Muscle of leg (tissue), 11 donors: Measurements from ENCODE around the gene CDC6. TPM values are rescaled to one million over a fixed set of nuclear protein-coding genes. Genes with fewer than 3 reads are reported as not detected.

ENCODE experiments used
- DNase-seq: peaks from one replicate; pipeline ENCODE4 v3.0.0; 2013
- H3K27ac ChIP-seq: one replicate; pipeline ENCODE4 v1.5.1; 2013; ENCODE audit warnings: mild to moderate bottlenecking, low read length, control low read depth
- H3K27me3 ChIP-seq: one replicate; pipeline ENCODE4 v1.6.1; 2013; ENCODE audit warnings: low read length; ENCODE audit not compliant: control insufficient read depth, insufficient read depth
- H3K36me3 ChIP-seq: one replicate; pipeline ENCODE4 v1.6.1; 2013; ENCODE audit warnings: low read length; ENCODE audit not compliant: control insufficient read depth, insufficient read depth
- H3K4me1 ChIP-seq: one replicate; pipeline ENCODE4 v1.6.1; 2013; ENCODE audit warnings: low read length; ENCODE audit not compliant: control insufficient read depth, insufficient read depth
- H3K4me3 ChIP-seq: one replicate; pipeline ENCODE4 v1.5.1; 2013; ENCODE audit warnings: low read length, control low read depth
- H3K9me3 ChIP-seq: replicated peaks from 2 replicates; pipeline ENCODE4 v1.6.1; 2013; ENCODE audit warnings: low read depth, low read length; ENCODE audit not compliant: control insufficient read depth
- WGBS: methylation state at CpG from one replicate; pipeline ENCODE4 v1.1.5; 2013; ENCODE audit warnings: missing lambda C conversion rate; ENCODE audit not compliant: insufficient coverage; 5-methylcytosine and 5-hydroxymethylcytosine counted together
- polyA plus RNA-seq, 8 donors: library from polyadenylated mRNA; unstranded; fragments of 120-200 nt; gene quantifications; one replicate each; pipeline versions ENCODE4 v1.2.1 to v1.2.3, GENCODE V29; 2013; ENCODE audit warnings: inconsistent platforms in 1 of 8, low replicate concordance in 1 of 8; ENCODE audit not compliant: insufficient read length in 8 of 8, insufficient read depth in 1 of 8
- total RNA-seq: library from RNA; stranded (reverse); fragments of 120-200 nt; gene quantifications from one replicate; pipeline ENCODE4 v1.2.4, GENCODE V29; 2013

Gene CDC6
- total and polyA plus RNA-seq, 9 donors, result 8.2 to 17.0 (median 11.1) TPM

DNA sequence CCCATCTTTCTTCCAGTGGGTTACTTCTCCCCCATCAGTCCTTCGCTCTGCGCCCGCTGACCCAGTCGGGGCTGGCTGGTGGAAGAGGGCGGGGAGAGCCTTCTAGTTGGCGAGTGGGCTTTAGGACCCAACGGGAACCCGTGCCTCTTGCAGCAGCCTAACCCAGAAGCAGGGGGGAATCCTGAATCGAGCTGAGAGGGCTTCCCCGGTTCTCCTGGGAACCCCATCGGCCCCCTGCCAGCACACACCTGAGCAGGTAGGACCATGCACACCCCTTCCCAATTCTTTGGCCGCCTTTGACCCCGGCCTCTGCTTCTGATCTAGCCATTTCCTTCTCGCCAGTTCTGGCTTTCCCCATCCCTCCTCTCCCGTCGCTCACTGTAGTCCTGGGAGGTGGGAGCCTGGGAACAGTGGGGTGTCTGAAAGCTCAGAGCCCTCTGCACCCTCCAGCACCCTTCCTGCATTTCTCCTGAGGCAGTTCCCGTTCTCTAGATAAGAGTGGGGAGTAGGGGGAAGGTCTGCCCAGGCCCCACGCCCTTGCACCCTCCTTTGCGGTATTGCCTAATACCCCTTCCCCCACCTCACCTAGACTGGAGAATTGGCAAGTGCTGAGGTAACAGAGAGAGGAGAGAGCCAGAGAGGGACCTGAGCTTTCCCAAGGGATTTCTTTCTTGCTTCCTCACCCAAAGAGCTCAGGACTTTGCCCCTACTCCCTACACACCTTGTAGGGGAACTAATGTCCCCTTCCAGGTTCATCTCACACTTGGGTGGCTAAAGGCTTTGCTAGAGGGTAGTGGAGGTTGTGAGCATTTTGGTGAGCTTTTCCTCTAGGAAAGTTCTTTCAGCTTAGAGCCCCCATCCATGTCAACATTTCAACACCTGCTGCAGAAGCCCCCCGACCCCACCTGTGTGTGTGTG lies 21.6 kb downstream of the CDC6 start, which contains the start of gene RARA:
TSS of gene RARA (plus strand) at position 150 of the 918 bp plus-strand sequence. CDS start 22,039 bp downstream, outside the sequence.
- peak; percentile 84 for DNase-seq
- WGBS, result 1% methylated on average over 9 of the region's 20 CpGs
- H3K4me1 ChIP-seq, result peaks cover 91% of the 10 kb centered on the region
- H3K36me3 ChIP-seq, result no peaks in the 10 kb centered on the region
- peak within 1 kb of the TSS; percentile 38 for H3K4me3 ChIP-seq
- H3K27me3 ChIP-seq, result no peaks in the 10 kb centered on the region
- H3K9me3 ChIP-seq, result no peaks in the 10 kb centered on the region
- peak within 1 kb of the TSS; percentile 94 for H3K27ac ChIP-seq

DNA sequence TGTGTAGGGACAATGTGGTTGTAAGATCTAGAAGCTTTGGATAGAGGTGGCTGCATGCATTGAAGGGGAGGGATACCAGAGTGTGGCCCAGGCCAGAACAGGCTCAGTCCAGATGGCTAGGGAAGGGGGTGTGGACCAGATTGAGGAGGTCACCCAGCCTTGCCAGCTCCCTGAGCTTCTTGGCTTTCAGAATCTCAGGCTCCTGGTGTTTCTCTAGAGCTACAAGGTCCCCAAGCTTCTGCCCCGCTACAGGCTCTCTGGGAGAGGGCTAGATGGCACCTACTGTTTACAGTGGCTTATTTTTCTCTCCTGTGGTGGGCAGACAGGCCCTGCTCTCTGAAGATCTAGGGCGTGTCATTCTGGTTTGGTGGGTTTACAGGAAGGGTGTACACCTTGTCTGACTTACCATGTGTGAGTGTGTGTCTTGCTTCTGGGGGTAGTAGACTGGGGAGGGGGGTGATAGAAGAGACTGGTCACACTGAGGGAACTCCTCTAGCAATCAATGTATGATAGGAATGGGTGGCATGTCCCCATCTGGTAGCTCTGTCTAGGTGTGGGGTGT lies 22.4 kb downstream of the CDC6 start:
- Histone ChIP-seq H3K4me3 (peak overlapping the region; percentile 38), H3K4me1 (peaks cover 91% of the 10 kb centered on the region), H3K36me3 (no peaks in the 10 kb centered on the region), H3K9me3 (no peaks in the 10 kb centered on the region), H3K27ac (peak overlapping the region; percentile 94), H3K27me3 (no peaks in the 10 kb centered on the region)
- DNase-seq, result no peak
- 83% methylated on average over 1 of the region's 2 CpGs for WGBS

DNA sequence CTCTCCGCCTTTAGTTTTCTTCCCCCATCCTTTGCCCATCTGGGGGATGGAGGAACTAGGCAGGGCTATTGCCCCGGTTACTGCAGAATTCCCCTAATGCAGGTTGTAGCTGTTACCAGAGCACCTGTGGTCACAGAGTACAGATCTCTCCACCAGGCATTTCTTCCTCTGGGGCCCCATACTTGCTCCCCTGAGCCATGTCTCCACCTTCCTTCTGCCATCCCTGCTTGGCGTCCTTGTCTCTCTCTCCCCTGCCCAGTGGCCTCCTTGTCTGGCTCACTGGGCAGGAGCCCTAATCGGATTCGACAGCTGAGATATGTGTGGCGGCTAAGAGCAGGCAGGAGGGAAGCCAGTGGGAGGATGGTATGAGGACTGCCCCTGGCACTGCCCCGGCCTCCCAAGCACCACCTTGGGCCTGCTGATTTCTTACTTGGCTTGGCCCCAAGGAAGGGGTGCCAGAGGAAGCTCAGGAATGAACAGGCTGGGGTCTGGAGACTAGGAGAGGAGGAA lies 23.3 kb downstream of the CDC6 start:
- Histone ChIP-seq H3K36me3 (no peaks in the 10 kb centered on the region), H3K27ac (peak overlapping the region; percentile 94), H3K4me3 (no peak overlapping the region), H3K27me3 (no peaks in the 10 kb centered on the region), H3K4me1 (peaks cover 96% of the 10 kb centered on the region), H3K9me3 (no peaks in the 10 kb centered on the region)
- DNase-seq, result peak; percentile 70
- 57% methylated on average over 6 of the region's 7 CpGs for WGBS

DNA sequence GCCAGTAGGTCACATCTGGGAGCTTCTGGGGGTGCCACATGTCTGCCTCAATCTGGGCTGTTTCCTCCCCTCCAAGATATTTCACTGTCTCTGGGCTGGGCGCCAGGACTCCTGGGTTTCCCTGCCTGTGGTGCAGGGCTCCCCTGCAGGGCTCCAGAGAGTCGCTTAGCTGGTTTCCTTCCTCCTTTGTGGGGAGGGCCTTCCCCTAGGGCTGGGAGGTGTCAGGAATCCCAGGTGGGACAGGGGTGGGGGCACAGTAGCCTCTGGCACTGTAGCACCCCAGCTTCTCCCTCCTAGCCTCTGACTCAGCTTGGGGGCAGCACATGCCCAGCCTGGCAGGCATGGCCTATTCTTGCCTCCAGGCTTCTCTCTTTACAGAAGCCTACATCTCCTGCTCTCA lies 23.9 kb downstream of the CDC6 start:
- WGBS, result 60% methylated on average over 2 of the region's 2 CpGs
- Histone ChIP-seq H3K4me3 (no peak overlapping the region), H3K9me3 (no peaks in the 10 kb centered on the region), H3K27me3 (no peaks in the 10 kb centered on the region), H3K36me3 (no peaks in the 10 kb centered on the region), H3K4me1 (peaks cover 98% of the 10 kb centered on the region), H3K27ac (peak overlapping the region; percentile 94)
- peak; percentile 60 for DNase-seq

DNA sequence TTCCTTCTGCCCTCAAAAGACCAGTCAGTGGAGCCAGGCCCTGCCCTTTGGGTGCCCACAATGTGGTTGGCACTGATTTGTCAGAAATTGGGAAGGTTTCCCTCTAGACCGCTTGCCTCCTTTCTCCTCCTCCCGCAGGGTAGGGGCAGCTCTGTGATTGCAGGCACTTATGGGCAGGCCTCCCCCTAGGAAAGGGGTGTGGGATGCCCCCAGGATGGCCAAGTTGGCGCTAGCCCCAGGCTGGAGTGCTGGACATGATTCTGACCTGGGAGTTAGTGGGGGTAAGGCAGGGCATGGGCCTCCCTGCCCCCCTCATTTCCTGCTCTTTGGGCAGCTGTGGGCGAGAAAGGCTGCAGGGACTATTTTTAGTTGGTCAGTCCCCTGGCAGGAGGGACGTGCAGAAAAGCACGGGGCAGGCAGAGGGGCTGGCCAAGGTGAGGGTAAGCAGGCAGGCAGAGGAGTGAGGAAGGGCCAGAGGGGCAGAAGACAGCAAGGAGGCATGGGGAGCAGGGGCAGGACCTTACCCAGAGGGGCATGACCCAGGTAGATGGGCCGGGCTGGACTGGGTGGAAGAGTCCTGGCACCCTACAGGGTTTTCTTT lies 24.6 kb downstream of the CDC6 start:
- Histone ChIP-seq H3K36me3 (no peaks in the 10 kb centered on the region), H3K27me3 (no peaks in the 10 kb centered on the region), H3K4me1 (peaks cover 98% of the 10 kb centered on the region), H3K9me3 (no peaks in the 10 kb centered on the region), H3K4me3 (no peak overlapping the region), H3K27ac (peak overlapping the region; percentile 94)
- peak; percentile 75 for DNase-seq
- WGBS, result 6% methylated on average over 2 of the region's 7 CpGs

DNA sequence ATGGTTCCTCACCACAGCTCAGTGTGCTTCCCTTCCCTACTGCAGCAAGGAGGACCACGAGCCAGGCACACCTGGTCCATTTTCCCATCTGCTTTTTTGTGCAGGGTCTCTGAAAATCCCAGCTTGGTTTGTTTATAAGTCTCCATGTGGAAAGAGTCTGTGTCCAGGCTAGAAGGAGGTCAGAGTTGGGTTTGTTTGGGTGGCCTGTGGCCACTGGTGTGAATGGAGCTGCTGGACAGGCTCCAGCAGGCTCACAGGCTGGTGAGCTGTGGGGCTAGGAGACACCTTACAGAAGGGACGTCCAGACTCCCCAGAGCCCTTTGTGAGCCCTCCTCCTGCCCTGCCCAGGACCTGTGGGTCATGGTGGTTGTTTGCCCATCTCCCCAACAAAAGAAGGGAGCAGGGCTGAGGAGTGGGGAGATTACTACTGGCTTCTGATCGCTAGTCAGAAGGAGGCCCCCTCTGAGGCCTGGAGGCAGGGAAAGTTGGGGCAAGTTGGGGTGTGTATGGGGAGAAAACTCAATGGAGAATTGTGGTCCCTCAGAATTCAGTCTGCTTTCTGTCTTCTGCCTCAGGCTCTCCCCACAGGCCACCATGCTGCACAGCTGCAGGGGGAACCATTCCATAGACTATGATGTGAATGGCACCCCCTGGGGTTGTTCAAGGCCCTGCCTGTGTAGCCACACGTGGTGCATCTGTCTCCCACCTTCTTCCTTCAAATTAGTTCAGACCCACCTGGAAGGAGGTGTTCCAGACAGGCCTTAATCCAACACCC lies 25.4 kb downstream of the CDC6 start:
- H3K4me3 ChIP-seq, result no peak overlapping the region
- H3K4me1 ChIP-seq, result peaks cover 96% of the 10 kb centered on the region
- no peaks in the 10 kb centered on the region for H3K27me3 ChIP-seq
- DNase-seq, result no peak
- peak overlapping the region; percentile 94 for H3K27ac ChIP-seq
- H3K36me3 ChIP-seq, result no peaks in the 10 kb centered on the region
- H3K9me3 ChIP-seq, result no peaks in the 10 kb centered on the region
- 31% methylated on average over 2 of the region's 4 CpGs for WGBS

DNA sequence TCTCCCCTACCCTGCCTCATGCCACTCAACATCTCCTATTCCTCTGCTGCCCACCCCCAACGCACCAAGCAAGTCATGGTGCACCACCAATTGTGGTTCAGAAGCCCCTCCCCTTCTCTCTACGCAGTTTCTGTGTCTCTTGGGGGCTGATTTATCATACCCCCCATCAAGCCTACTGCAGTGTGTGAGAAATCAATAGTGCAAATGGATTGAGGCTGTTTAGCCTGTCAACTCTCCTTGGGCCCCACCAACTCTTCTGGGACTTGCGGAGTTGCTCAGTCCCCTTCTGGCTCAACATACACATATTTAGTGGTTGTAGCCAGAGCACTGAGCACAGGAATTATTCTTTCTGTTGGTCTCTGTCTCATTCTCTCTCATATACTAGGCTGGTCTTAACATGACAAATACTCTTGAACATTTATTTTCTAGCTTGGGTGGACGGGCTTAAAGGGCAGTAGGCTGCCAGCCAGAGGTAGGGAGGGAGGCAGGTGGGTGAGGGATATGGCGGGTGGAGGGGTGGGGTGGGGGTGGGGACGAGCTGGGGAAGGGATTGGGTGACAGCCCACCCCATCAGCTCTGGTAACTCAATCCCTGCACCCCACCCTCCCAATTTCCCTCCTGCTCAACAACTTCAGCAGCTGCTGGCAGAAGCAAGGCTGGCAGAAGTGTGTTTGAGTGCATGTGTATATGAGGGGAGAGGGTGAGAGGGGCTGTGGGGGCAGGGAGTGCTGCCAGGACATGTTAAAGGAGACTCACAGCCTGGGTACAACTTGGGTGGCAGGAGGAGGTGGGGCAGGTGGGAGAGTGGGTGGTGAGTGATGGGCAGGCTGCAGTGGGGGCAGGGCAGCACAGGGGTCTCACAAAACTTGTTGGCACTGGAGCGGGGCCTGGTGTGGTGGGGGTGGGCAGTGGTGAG lies 26.2 kb downstream of the CDC6 start:
- Histone ChIP-seq H3K4me1 (peaks cover 90% of the 10 kb centered on the region), H3K4me3 (no peak overlapping the region), H3K9me3 (no peaks in the 10 kb centered on the region), H3K27me3 (no peaks in the 10 kb centered on the region), H3K27ac (peak overlapping the region; percentile 94), H3K36me3 (no peaks in the 10 kb centered on the region)
- peak; percentile 84 for DNase-seq
- 50% methylated on average over 1 of the region's 7 CpGs for WGBS

DNA sequence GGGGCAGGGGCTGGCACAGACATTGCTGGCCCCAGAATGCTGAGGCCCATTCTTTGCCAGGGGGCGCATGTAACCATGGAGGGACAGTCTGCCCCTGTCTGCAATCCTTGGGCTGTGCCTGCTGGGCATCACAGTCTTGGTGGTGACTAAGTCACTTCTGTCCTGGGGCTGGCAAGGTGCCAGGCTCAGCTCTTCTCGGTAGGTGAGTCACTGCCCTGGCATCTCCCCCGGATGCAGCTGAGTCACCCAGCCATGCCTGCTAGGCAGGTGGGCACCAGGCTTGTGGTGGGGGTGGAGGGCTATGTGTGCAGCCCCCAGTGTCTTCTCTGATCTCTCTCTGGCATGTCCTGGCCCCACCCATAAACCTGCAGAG lies 26.9 kb downstream of the CDC6 start:
- Histone ChIP-seq H3K36me3 (no peaks in the 10 kb centered on the region), H3K9me3 (no peaks in the 10 kb centered on the region), H3K27me3 (no peaks in the 10 kb centered on the region), H3K4me1 (peaks cover 90% of the 10 kb centered on the region), H3K27ac (peak overlapping the region; percentile 94), H3K4me3 (no peak overlapping the region)
- DNase-seq, result peak; percentile 86
- WGBS, result no CpG with 5 or more reads among the region's 3 CpGs

DNA sequence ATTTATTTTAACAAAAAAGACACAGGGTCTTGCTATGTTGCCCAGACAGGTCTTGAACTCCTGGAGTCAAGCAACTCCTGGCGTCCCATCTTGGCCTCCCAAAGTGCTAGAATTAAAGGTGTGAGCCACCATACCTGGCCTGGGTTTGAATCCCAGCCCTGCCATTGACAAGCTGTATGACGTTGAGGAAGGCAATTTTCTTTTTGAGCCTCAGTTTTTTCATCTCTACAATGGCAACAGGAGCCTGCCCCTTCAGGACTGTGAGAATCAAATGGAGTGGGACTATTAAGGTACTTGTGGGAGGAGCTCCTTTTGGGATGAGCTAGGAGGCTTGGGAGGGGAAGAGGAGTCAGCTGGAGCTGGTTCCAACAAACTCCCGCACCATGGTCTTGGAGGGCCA lies 27.5 kb downstream of the CDC6 start:
- Histone ChIP-seq H3K4me1 (peaks cover 90% of the 10 kb centered on the region), H3K27me3 (no peaks in the 10 kb centered on the region), H3K4me3 (no peak overlapping the region), H3K27ac (peak overlapping the region; percentile 98), H3K36me3 (no peaks in the 10 kb centered on the region), H3K9me3 (no peaks in the 10 kb centered on the region)
- WGBS, result 100% methylated on average over 1 of the region's 3 CpGs
- no peak for DNase-seq
